GM21515 (cell line): ENCODE data around the gene CPM.

ENCODE experiments used
- ATAC-seq: cut with Tn5 transposase; IDR thresholded peaks from one replicate; pipeline ENCODE4 v1.9.1; 2021; ENCODE audit not compliant: unreplicated experiment

The CPM gene

GRCh38 chr12:68908076-68908475 lies 24.9 kb downstream of the CPM start:
- no peak for ATAC-seq

- ATAC-seq: no peak
Observed at GRCh38 chr12:68905733-68906132, 27.2 kb downstream of the CPM start.

- ATAC-seq: no peak
Observed at GRCh38 chr12:68904351-68904962, 28.5 kb downstream of the CPM start.

GRCh38 chr12:68903511-68903910 lies 29.5 kb downstream of the CPM start:
- no peak for ATAC-seq

- no peak for ATAC-seq
Observed at GRCh38 chr12:68901551-68901950, 31.4 kb downstream of the CPM start.

- ATAC-seq: no peak
Observed at GRCh38 chr12:68901145-68901544, 31.8 kb downstream of the CPM start.

- ATAC-seq: no peak
Observed at GRCh38 chr12:68900241-68900640, 32.7 kb downstream of the CPM start.

GRCh38 chr12:68899251-68899771 lies 33.7 kb downstream of the CPM start:
- ATAC-seq: no peak

- no peak for ATAC-seq
Observed at GRCh38 chr12:68896881-68897540, 36.0 kb downstream of the CPM start.

- ATAC-seq: no peak
Observed at GRCh38 chr12:68894276-68894855, 38.6 kb downstream of the CPM start.

- ATAC-seq: no peak
Observed at GRCh38 chr12:68893741-68894140, 39.2 kb downstream of the CPM start.

GRCh38 chr12:68893201-68893600 lies 39.8 kb downstream of the CPM start:
- ATAC-seq: no peak

GRCh38 chr12:68891141-68891540 lies 41.8 kb downstream of the CPM start:
- ATAC-seq: no peak

- ATAC-seq: no peak
Observed at GRCh38 chr12:68890701-68891113, 42.3 kb downstream of the CPM start.

GRCh38 chr12:68888243-68888642 lies 44.7 kb downstream of the CPM start:
- ATAC-seq: no peak

GRCh38 chr12:68887641-68888040 lies 45.3 kb downstream of the CPM start:
- ATAC-seq: no peak

- ATAC-seq: no peak
Observed at GRCh38 chr12:68886636-68887572, 46.1 kb downstream of the CPM start.

- ATAC-seq: no peak
Observed at GRCh38 chr12:68885381-68885780, 47.6 kb downstream of the CPM start.

- no peak for ATAC-seq
Observed at GRCh38 chr12:68884251-68884650, 48.7 kb downstream of the CPM start.

- ATAC-seq: no peak
Observed at GRCh38 chr12:68883151-68883550, 49.8 kb downstream of the CPM start.

GRCh38 chr12:68882251-68882964 lies 50.6 kb downstream of the CPM start:
- ATAC-seq: no peak
